HEK293T (cell line): ENCODE data around the gene INHBE.

Source experiments
- CTCF ChIA-PET: fragments of 350-600 bp; formaldehyde crosslinking; extraction: SDS; loops from one replicate; lab custom pipeline; 2021; ENCODE audit warnings: antibody characterized with exemption, inconsistent platforms; lab: Yijun Ruan, JAX
- POLR2A ChIA-PET: fragments of 350-600 bp; formaldehyde crosslinking; extraction: SDS; loops from one replicate; lab custom pipeline; 2020; ENCODE audit warnings: antibody characterized with exemption, inconsistent platforms; lab: Yijun Ruan, JAX
- DNase-seq: peaks from one replicate; pipeline ENCODE4 v3.0.0; 2012; ENCODE audit warnings: mixed read lengths; ENCODE audit errors: extremely low spot score
- ARNT ChIP-seq: fragments of 450-650 bp; IDR thresholded peaks from 2 replicates; pipeline ENCODE4 v1.6.1; 2017; ENCODE audit warnings: mild to moderate bottlenecking
- BHLHE40 ChIP-seq: fragments of 450-650 bp; IDR thresholded peaks from 2 replicates; pipeline ENCODE4 v1.6.1; 2016; ENCODE audit warnings: mild to moderate bottlenecking, moderate library complexity, borderline replicate concordance
- CTBP1 ChIP-seq: fragments of 450-650 bp; IDR thresholded peaks from 2 replicates; pipeline ENCODE4 v1.6.1; 2016; ENCODE audit warnings: borderline replicate concordance
- ELF4 ChIP-seq: fragments of 450-650 bp; IDR thresholded peaks from 2 replicates; pipeline ENCODE4 v1.6.1; 2017; ENCODE audit warnings: antibody characterized with exemption
- FOXA1 ChIP-seq: fragments of 450-650 bp; IDR thresholded peaks from 2 replicates; pipeline ENCODE4 v1.6.1; 2016; ENCODE audit warnings: mild to moderate bottlenecking
- FOXK2 ChIP-seq: fragments of 450-650 bp; IDR thresholded peaks from 2 replicates; pipeline ENCODE4 v1.6.1; 2016; ENCODE audit warnings: mild to moderate bottlenecking
- FOXM1 ChIP-seq: fragments of 450-650 bp; IDR thresholded peaks from 2 replicates; pipeline ENCODE4 v1.6.1; 2017; ENCODE audit warnings: mild to moderate bottlenecking, borderline replicate concordance
- HDGF ChIP-seq: fragments of 450-650 bp; IDR thresholded peaks from 2 replicates; pipeline ENCODE4 v1.6.1; 2017; ENCODE audit warnings: antibody characterized with exemption, borderline replicate concordance
- L3MBTL2 ChIP-seq: fragments of 450-650 bp; conservative IDR thresholded peaks from 2 replicates; pipeline ENCODE4 v1.6.1; 2016; ENCODE audit warnings: mild to moderate bottlenecking
- LEF1 ChIP-seq: fragments of 450-650 bp; IDR thresholded peaks from 2 replicates; pipeline ENCODE4 v1.6.1; 2017; ENCODE audit warnings: mild to moderate bottlenecking, borderline replicate concordance
- NFRKB ChIP-seq: fragments of 450-650 bp; IDR thresholded peaks from 2 replicates; pipeline ENCODE4 v1.6.1; 2016; ENCODE audit warnings: mild to moderate bottlenecking, moderate library complexity
- SP1 ChIP-seq: fragments of 450-650 bp; IDR thresholded peaks from 2 replicates; pipeline ENCODE4 v1.6.1; 2017
- SUZ12 ChIP-seq: fragments of 450-650 bp; IDR thresholded peaks from 2 replicates; pipeline ENCODE4 v1.6.1; 2016; ENCODE audit warnings: mild to moderate bottlenecking
- TARDBP ChIP-seq: fragments of 450-650 bp; IDR thresholded peaks from 2 replicates; pipeline ENCODE4 v1.6.1; 2016
- ZNF384 ChIP-seq: fragments of 450-650 bp; IDR thresholded peaks from 2 replicates; pipeline ENCODE4 v1.6.1; 2016
- TF ChIP-seq, protein P1 (sequence below): fragments of 450-650 bp; IDR thresholded peaks from 2 replicates; pipeline ENCODE4 v1.6.1; 2016

The INHBE gene

DNA sequence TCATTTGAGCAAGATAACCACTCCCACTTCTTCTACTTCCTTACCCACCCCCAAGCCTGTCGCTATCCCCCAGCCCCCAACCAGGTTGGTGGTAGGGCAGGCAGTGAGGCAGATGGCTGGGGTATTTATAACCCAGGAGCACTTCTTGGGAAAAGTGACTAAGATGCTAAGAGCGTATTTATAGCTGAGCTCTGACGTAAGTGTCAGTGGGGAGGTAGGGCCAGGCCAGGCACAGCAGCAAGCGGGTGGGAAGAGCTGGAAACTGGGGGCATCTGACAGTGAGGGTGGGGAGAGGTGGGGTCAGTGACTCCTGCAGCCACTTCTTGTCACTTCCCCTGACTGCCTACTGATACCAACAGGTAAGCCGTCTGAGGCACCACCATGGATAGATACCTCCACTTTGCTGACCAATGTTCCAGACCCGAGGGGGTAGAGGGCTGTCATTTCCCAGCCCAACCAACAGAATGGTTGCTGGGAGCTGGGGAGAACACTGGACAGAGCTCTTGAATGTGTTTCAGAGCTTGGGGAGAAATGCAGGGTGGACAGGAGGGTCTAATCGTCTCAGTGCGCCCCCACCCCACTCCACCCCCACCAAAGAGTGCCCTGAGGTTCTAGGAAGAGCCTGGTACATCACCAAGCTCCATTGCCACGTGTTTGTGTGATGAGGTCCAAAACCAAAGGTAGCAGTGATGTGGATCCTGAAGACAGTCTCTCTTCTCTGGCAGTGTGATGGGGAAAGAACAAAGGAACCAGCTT, 2.7 kb upstream of the INHBE start:
- TF ChIP-seq ELF4 = no peak
- TF ChIP-seq SP1 = no peak
- no peak for TF ChIP-seq HDGF
- no peak for TF ChIP-seq FOXK2
- TF ChIP-seq ARNT = no peak
- no peak for TF ChIP-seq BHLHE40
- no peak for TF ChIP-seq L3MBTL2
- no peak for TF ChIP-seq ZNF384
- TF ChIP-seq, protein P1, sequence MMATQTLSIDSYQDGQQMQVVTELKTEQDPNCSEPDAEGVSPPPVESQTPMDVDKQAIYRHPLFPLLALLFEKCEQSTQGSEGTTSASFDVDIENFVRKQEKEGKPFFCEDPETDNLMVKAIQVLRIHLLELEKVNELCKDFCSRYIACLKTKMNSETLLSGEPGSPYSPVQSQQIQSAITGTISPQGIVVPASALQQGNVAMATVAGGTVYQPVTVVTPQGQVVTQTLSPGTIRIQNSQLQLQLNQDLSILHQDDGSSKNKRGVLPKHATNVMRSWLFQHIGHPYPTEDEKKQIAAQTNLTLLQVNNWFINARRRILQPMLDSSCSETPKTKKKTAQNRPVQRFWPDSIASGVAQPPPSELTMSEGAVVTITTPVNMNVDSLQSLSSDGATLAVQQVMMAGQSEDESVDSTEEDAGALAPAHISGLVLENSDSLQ = no peak
- no peak for TF ChIP-seq NFRKB
- no peak for DNase-seq
- CTCF ChIA-PET = interaction anchor here (0.6 to 2.6 kb wide), 32 partner anchors 8 to 239 kb away, joined by 3 to 34 read pairs (median 4); no protein-coding TSS in a partner anchor
- POLR2A ChIA-PET = interaction anchor here (0.6 to 3.5 kb wide), 14 partner anchors 9 to 222 kb away, joined by 3 to 23 read pairs (median 5); partner anchors contain the start of genes INHBC and SHMT2

DNA sequence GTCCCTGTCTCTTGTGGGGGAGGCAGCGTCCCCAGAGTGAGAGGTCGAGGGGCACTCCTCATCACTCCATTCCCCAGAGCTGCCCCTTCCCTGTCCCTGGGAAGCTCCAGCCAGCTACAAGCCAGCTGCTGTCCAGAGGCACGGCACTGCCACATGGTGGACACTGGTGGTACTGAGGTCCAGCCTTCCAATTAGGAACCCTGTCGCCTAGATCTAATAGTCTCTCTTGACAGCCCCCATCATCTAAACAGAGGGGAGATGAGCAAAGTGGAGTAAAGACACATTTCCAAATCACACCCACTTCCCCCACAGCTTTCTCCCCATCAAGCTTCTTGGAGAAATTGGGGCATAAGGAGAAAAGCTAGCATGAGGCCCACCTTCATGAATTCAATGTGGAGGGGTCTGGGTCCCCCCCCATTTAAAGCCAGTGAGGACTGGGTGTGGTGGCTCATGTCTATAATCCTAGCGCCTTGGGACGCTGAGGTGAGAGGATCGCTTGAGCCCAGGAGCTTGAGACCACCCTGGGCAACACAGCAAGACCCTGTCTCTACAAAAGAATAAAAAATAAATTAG, 2.1 kb upstream of the INHBE start:
- CTCF ChIA-PET = interaction anchor here (0.7 to 2.6 kb wide), 29 partner anchors 8 to 240 kb away, joined by 3 to 34 read pairs (median 4); no protein-coding TSS in a partner anchor
- POLR2A ChIA-PET = interaction anchor here (0.6 to 3.5 kb wide), 16 partner anchors 8 to 223 kb away, joined by 3 to 23 read pairs (median 5); partner anchors contain the start of genes INHBC, SHMT2 and STAC3
- no peak for TF ChIP-seq SP1
- TF ChIP-seq ELF4 = no peak
- no peak for TF ChIP-seq L3MBTL2

DNA sequence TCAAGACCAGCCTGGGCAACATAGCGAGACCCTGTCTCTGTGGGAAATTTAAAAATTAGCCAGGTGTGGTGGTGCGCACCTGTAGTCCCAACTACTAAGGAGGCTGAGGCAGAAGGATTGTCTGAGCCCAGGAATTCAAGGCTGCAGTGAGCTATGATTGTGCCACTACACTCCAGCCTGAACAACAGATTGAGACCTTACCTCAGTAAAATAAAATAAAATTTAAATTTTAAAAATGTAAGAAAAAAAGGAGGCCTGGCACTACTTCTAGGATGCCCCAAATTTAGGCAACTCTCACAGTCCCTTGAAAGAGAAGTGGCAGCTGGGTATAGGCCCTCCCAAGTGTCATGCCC, 918 bp upstream of the INHBE start:
- CTCF ChIA-PET = interaction anchor here (2.2 to 2.6 kb wide), 2 partner anchors 154 to 192 kb away, joined by 15 to 16 read pairs; no protein-coding TSS in a partner anchor
- POLR2A ChIA-PET = interaction anchor here (0.6 to 3.5 kb wide), 14 partner anchors 9 to 738 kb away, joined by 3 to 27 read pairs (median 8); partner anchors contain the start of genes SHMT2 and STAC3
- no peak for DNase-seq
- TF ChIP-seq SP1 = no peak
- no peak for TF ChIP-seq TARDBP
- no peak for TF ChIP-seq FOXA1
- no peak for TF ChIP-seq ARNT
- TF ChIP-seq ELF4 = no peak
- TF ChIP-seq FOXM1 = no peak
- TF ChIP-seq, protein P1 = no peak
- no peak for TF ChIP-seq NFRKB
- TF ChIP-seq ZNF384 = no peak
- TF ChIP-seq BHLHE40 = no peak
- no peak for TF ChIP-seq SUZ12
- TF ChIP-seq CTBP1 = no peak
- TF ChIP-seq FOXK2 = no peak
- TF ChIP-seq HDGF = no peak
- TF ChIP-seq LEF1 = no peak
- no peak for TF ChIP-seq L3MBTL2

More for the DNA sequence above, 2.1 kb upstream of the INHBE start:
- peak; percentile 77 for DNase-seq

DNA sequence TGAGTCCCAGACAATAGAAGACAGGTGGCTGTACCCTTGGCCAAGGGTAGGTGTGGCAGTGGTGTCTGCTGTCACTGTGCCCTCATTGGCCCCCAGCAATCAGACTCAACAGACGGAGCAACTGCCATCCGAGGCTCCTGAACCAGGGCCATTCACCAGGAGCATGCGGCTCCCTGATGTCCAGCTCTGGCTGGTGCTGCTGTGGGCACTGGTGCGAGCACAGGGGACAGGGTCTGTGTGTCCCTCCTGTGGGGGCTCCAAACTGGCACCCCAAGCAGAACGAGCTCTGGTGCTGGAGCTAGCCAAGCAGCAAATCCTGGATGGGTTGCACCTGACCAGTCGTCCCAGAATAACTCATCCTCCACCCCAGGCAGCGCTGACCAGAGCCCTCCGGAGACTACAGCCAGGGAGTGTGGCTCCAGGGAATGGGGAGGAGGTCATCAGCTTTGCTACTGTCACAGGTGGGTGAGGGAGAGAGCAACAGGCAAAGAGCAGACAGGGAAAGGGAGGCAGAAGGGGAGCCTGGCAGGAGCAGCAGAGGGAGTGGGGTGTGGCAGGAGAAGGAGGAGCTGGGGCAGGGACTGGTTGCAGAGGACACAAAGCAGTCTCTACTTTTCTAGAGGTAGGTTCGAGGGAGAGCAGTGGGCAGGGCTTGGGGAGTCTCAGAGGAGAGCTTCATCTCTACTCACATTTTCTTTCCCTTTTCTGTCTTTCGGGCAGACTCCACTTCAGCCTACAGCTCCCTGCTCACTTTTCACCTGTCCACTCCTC, 452 bp downstream of the INHBE start:
- POLR2A ChIA-PET = interaction anchor here (0.6 to 3.5 kb wide), 36 partner anchors 8 to 1340 kb away, joined by 3 to 27 read pairs (median 5); partner anchors contain the start of genes DCTN2, DDIT3, INHBC and MARS1
- no peak for DNase-seq
- TF ChIP-seq ELF4 = no peak
- TF ChIP-seq, protein P1 = no peak
- TF ChIP-seq FOXA1 = no peak
- TF ChIP-seq LEF1 = no peak
- TF ChIP-seq HDGF = no peak
- no peak for TF ChIP-seq ZNF384
- CTCF ChIA-PET = interaction anchor here (0.6 to 2.2 kb wide), 15 partner anchors 11 to 216 kb away, joined by 3 to 15 read pairs (median 3); no protein-coding TSS in a partner anchor

DNA sequence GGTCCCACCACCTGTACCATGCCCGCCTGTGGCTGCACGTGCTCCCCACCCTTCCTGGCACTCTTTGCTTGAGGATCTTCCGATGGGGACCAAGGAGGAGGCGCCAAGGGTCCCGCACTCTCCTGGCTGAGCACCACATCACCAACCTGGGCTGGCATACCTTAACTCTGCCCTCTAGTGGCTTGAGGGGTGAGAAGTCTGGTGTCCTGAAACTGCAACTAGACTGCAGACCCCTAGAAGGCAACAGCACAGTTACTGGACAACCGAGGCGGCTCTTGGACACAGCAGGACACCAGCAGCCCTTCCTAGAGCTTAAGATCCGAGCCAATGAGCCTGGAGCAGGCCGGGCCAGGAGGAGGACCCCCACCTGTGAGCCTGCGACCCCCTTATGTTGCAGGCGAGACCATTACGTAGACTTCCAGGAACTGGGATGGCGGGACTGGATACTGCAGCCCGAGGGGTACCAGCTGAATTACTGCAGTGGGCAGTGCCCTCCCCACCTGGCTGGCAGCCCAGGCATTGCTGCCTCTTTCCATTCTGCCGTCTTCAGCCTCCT, 1.1 kb downstream of the INHBE start:
- POLR2A ChIA-PET = interaction anchor here (0.7 to 3.4 kb wide), 22 partner anchors 10 to 226 kb away, joined by 3 to 27 read pairs (median 6); partner anchors contain the start of genes DCTN2, DDIT3, INHBC and SHMT2
- peak; percentile 61 for DNase-seq
- CTCF ChIA-PET = interaction anchor here (0.8 to 2.2 kb wide), 11 partner anchors 12 to 217 kb away, joined by 3 to 15 read pairs (median 4); no protein-coding TSS in a partner anchor
- TF ChIP-seq ELF4 (no peak), SUZ12 (no peak)
